ENCODE results near the gene CUL1.
"Not testable (repeated sequence)": the region's sequence is repeated elsewhere in the genome, so short reads cannot be mapped to it uniquely, and the experiment has no call there.

The CUL1 gene

DNA sequence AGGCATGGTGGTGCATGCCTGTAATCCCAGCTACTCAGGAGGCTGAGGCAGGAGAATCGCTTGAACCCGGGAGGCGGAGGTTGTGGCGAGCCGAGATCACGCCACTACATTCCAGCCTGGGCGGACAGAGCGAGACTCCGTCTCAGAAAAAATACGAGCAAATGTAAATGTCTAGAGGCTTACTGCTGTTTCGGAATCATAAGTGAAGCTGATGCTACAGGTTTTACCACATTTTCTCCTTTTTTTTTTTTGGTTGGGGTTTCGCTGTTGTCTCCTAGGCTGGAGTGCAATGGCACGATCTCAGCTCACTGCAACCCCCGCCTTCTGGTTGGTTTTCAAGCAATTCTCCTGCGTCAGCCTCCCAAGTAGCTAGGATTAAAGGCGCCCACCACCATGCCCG is 11.7 kb downstream of the CUL1 start:
- WGBS (ENCODE audit: extremely low coverage, insufficient coverage, insufficient read length), result no CpG with 5 or more reads among the region's 17 CpGs
- H2BK5ac ChIP-seq (ENCODE audit: low read depth, low read length, poor library complexity); H2AFZ ChIP-seq (ENCODE audit: insufficient read depth, low read length, poor library complexity): not testable (repeated sequence)

DNA sequence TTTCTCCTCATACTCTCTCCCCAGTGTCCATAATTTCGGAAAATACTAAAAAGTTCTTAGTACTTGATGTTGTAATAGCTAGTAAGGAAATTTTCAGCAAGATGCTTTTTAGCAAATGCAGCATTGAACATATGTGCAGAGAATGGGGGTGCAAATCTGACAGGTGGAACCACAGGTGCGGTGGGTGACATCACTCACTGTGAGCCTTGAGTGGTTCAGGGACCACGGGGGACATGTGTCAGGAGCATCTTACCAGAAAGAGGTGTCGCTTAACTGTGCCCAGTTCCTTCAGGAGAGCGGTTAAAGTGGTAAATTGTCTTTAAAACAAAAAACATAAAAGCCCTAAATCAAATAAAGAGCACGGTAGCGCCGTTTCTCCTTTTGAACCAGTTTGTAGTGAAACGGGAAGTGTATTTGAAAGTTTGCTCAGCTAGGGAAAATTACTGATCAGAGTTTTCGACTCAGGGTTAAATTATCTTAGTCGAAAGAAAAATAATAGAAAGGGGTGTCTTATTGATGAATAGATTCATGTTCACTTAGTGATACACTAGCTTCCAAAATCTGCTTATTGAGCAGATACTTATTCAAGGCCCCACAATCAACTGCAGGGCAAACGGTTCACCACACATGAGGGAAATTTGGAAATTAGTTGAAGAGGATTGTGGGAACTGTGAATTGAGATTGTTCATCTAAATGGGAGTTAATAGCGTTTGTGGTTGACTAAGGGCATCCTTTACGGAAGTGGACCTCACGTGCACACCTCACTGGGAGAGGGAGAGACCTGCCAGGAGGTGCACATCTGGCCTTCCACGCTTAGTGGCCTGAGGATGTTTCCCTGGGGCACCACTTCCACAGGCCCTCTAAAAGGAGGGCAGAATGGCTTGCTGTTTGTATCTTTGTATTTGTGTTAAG is 12.7 kb downstream of the CUL1 start:
- H3K27ac ChIP-seq (ENCODE audit: low read depth, low read length), result no peak overlapping the region
- H3K79me2 ChIP-seq (ENCODE audit: control insufficient read depth, insufficient read depth, low read length, poor library complexity), result peaks cover 25% of the 10 kb centered on the region
- H4K91ac ChIP-seq (ENCODE audit: low read depth, low read length), result no peak overlapping the region
- H2BK5ac ChIP-seq (ENCODE audit: low read depth, low read length, poor library complexity), result no peak overlapping the region
- H3K4me1 ChIP-seq (ENCODE audit: control insufficient read depth in 1 of 2, insufficient read depth in 2 of 2, low read length in 2 of 2), result peaks cover 13 to 20% of the 10 kb centered on the region in 2 experiments
- peaks cover 5% of the 10 kb centered on the region for H3K79me1 ChIP-seq (ENCODE audit: low read length)
- H3K14ac ChIP-seq (ENCODE audit: low read length), result no peak overlapping the region
- no peaks in the 10 kb centered on the region for H3K27me3 ChIP-seq (ENCODE audit: insufficient read depth, low read length)
- no peaks in the 10 kb centered on the region for H3K9me3 ChIP-seq (ENCODE audit: insufficient read depth, low read depth, low read length)
- no peak overlapping the region for H3K4me2 ChIP-seq (ENCODE audit: low read length)
- no peak overlapping the region for H3K4me3 ChIP-seq (ENCODE audit: low read depth, low read length)
- H3K36me3 ChIP-seq (ENCODE audit: control insufficient read depth in 1 of 2, insufficient read depth in 2 of 2, low read length in 2 of 2), result no peaks in the 10 kb centered on the region
- no peak overlapping the region for H2BK120ac ChIP-seq (ENCODE audit: insufficient read depth, low read length, poor library complexity)
- H2BK12ac ChIP-seq (ENCODE audit: low read length), result no peak overlapping the region
- no peak overlapping the region for H4K12ac ChIP-seq (ENCODE audit: low read depth, low read length)
- H2AFZ ChIP-seq (ENCODE audit: insufficient read depth, low read length, poor library complexity), result no peak overlapping the region
- H3K18ac ChIP-seq (ENCODE audit: low read length), result no peak overlapping the region
- DNase-seq, result no peak
- no peak overlapping the region for H4K8ac ChIP-seq (ENCODE audit: low read depth, low read length)
- H3K4ac ChIP-seq (ENCODE audit: low read depth, low read length), result peak overlapping the region; percentile 99
- no CpG with 5 or more reads among the region's 16 CpGs for WGBS (ENCODE audit: extremely low coverage, insufficient coverage, insufficient read length)
- H3K9ac ChIP-seq (ENCODE audit: low read length), result no peak overlapping the region
- H2AK5ac ChIP-seq (ENCODE audit: low read length), result no peak overlapping the region
- peak overlapping the region; percentile 97 for H3K23ac ChIP-seq (ENCODE audit: low read length)

More for the DNA sequence above, 11.7 kb downstream of the CUL1 start:
- H2BK120ac ChIP-seq (ENCODE audit: insufficient read depth, low read length, poor library complexity); H3K79me1 ChIP-seq (ENCODE audit: low read length); H3K23ac ChIP-seq (ENCODE audit: low read length); H3K18ac ChIP-seq (ENCODE audit: low read length); H3K27ac ChIP-seq (ENCODE audit: low read depth, low read length); H3K36me3 ChIP-seq (ENCODE audit: control insufficient read depth in 1 of 2, insufficient read depth in 2 of 2, low read length in 2 of 2); H4K12ac ChIP-seq (ENCODE audit: low read depth, low read length); H3K14ac ChIP-seq (ENCODE audit: low read length); H3K9me3 ChIP-seq (ENCODE audit: insufficient read depth, low read depth, low read length); H3K9ac ChIP-seq (ENCODE audit: low read length); H2AK5ac ChIP-seq (ENCODE audit: low read length); H3K4me3 ChIP-seq (ENCODE audit: low read depth, low read length); H4K91ac ChIP-seq (ENCODE audit: low read depth, low read length); H4K8ac ChIP-seq (ENCODE audit: low read depth, low read length); H3K27me3 ChIP-seq (ENCODE audit: insufficient read depth, low read length); H3K4me2 ChIP-seq (ENCODE audit: low read length); H2BK12ac ChIP-seq (ENCODE audit: low read length): not testable (repeated sequence)
- Histone ChIP-seq H3K79me2 (ENCODE audit: control insufficient read depth, insufficient read depth, low read length, poor library complexity) (peaks cover 27% of the 10 kb centered on the region), H3K4ac (ENCODE audit: low read depth, low read length) (peak overlapping the region; percentile 95), H3K4me1 (ENCODE audit: control insufficient read depth in 1 of 2, insufficient read depth in 2 of 2, low read length in 2 of 2) (peaks cover 15 to 24% of the 10 kb centered on the region in 2 experiments)
- DNase-seq, result peak; percentile 51 to 87

DNA sequence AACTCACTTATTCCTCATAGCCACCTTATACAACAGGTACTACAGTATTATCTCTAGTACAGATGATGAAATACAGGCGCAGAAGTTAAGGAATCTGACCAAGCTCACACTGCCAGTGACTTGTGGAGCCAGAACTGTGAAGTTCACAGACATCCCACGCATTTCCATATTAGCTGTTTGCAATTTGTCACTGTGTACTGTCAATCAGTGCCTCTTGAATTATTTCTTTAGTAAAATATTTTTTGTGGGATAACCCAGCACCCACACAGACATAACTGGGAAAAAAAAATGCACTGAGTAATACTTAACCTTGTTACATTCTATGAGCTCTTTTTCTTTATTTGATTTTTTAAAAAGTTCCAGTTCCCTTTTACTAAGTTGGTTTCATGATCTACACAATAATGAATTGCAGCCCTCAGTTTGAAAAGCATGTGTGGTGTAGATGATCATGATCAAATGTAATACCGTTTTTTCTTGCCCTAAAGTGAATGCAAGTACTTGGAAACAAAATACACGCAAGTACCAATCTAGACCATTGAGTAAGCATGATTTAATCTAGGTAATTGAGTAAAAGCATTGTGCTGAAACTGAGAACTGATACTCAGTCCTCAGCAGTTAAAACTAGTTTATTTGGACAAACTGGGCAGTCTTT is 14.1 kb downstream of the CUL1 start:
- Histone ChIP-seq H4K12ac (ENCODE audit: low read depth, low read length) (no peak overlapping the region), H3K27me3 (ENCODE audit: insufficient read depth, low read length) (no peaks in the 10 kb centered on the region), H3K27ac (ENCODE audit: low read depth, low read length) (no peak overlapping the region), H4K91ac (ENCODE audit: low read depth, low read length) (no peak overlapping the region), H3K4me2 (ENCODE audit: low read length) (no peak overlapping the region), H3K9me3 (ENCODE audit: insufficient read depth, low read depth, low read length) (no peaks in the 10 kb centered on the region), H3K79me2 (ENCODE audit: control insufficient read depth, insufficient read depth, low read length, poor library complexity) (peaks cover 27% of the 10 kb centered on the region), H3K79me1 (ENCODE audit: low read length) (peaks cover 4% of the 10 kb centered on the region), H2BK120ac (ENCODE audit: insufficient read depth, low read length, poor library complexity) (no peak overlapping the region), H3K4me1 (ENCODE audit: control insufficient read depth in 1 of 2, insufficient read depth in 2 of 2, low read length in 2 of 2) (peaks cover 18 to 24% of the 10 kb centered on the region in 2 experiments), H4K8ac (ENCODE audit: low read depth, low read length) (no peak overlapping the region), H2AFZ (ENCODE audit: insufficient read depth, low read length, poor library complexity) (no peak overlapping the region), H3K23ac (ENCODE audit: low read length) (no peak overlapping the region), H3K4ac (ENCODE audit: low read depth, low read length) (peak overlapping the region; percentile 59), H3K4me3 (ENCODE audit: low read depth, low read length) (no peak overlapping the region), H3K18ac (ENCODE audit: low read length) (no peak overlapping the region), H3K36me3 (ENCODE audit: control insufficient read depth in 1 of 2, insufficient read depth in 2 of 2, low read length in 2 of 2) (no peaks in the 10 kb centered on the region), H2BK5ac (ENCODE audit: low read depth, low read length, poor library complexity) (no peak overlapping the region), H3K14ac (ENCODE audit: low read length) (no peak overlapping the region), H3K9ac (ENCODE audit: low read length) (no peak overlapping the region), H2AK5ac (ENCODE audit: low read length) (no peak overlapping the region), H2BK12ac (ENCODE audit: low read length) (no peak overlapping the region)
- WGBS (ENCODE audit: extremely low coverage, insufficient coverage, insufficient read length), result no CpG with 5 or more reads among the region's 4 CpGs
- DNase-seq, result peak; percentile 46 to 79

DNA sequence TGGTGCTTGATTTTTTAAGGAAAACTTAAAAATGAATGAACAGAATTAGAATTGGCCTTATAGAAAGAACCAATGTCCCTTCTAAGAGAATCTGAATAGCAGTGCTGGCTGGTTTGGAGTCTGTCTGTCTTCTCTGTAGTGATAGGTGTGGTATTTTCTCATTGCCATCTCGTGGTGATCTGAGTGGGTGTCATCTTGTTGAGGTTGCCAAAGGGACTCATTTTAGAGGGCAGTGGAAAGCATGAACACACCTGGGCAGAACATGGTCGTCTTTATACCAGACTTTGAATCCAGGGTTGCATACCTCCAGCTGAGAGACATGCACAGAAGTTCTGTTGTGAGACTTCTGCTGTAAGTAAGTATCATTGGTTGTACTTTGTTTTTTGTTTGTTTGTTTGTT is 15.8 kb downstream of the CUL1 start:
- H3K36me3 ChIP-seq (ENCODE audit: control insufficient read depth in 1 of 2, insufficient read depth in 2 of 2, low read length in 2 of 2), result no peaks in the 10 kb centered on the region
- H2AFZ ChIP-seq (ENCODE audit: insufficient read depth, low read length, poor library complexity), result no peak overlapping the region
- no CpG with 5 or more reads among the region's 2 CpGs for WGBS (ENCODE audit: extremely low coverage, insufficient coverage, insufficient read length)
- H2AK5ac ChIP-seq (ENCODE audit: low read length), result no peak overlapping the region
- peaks cover 27% of the 10 kb centered on the region for H3K79me2 ChIP-seq (ENCODE audit: control insufficient read depth, insufficient read depth, low read length, poor library complexity)
- H3K18ac ChIP-seq (ENCODE audit: low read length), result no peak overlapping the region
- no peak overlapping the region for H4K8ac ChIP-seq (ENCODE audit: low read depth, low read length)
- H2BK120ac ChIP-seq (ENCODE audit: insufficient read depth, low read length, poor library complexity), result no peak overlapping the region
- no peak overlapping the region for H2BK5ac ChIP-seq (ENCODE audit: low read depth, low read length, poor library complexity)
- no peaks in the 10 kb centered on the region for H3K79me1 ChIP-seq (ENCODE audit: low read length)
- H3K4me3 ChIP-seq (ENCODE audit: low read depth, low read length), result no peak overlapping the region
- no peak overlapping the region for H3K23ac ChIP-seq (ENCODE audit: low read length)
- H4K12ac ChIP-seq (ENCODE audit: low read depth, low read length), result no peak overlapping the region
- H3K4me2 ChIP-seq (ENCODE audit: low read length), result no peak overlapping the region
- no peaks in the 10 kb centered on the region for H3K27me3 ChIP-seq (ENCODE audit: insufficient read depth, low read length)
- H3K14ac ChIP-seq (ENCODE audit: low read length), result no peak overlapping the region
- H3K27ac ChIP-seq (ENCODE audit: low read depth, low read length), result no peak overlapping the region
- H2BK12ac ChIP-seq (ENCODE audit: low read length), result no peak overlapping the region
- no peak for DNase-seq
- H3K9me3 ChIP-seq (ENCODE audit: insufficient read depth, low read depth, low read length), result no peaks in the 10 kb centered on the region
- peak overlapping the region; percentile 97 for H3K4ac ChIP-seq (ENCODE audit: low read depth, low read length)
- peaks cover 13 to 16% of the 10 kb centered on the region in 2 experiments for H3K4me1 ChIP-seq (ENCODE audit: control insufficient read depth in 1 of 2, insufficient read depth in 2 of 2, low read length in 2 of 2)
- no peak overlapping the region for H4K91ac ChIP-seq (ENCODE audit: low read depth, low read length)
- no peak overlapping the region for H3K9ac ChIP-seq (ENCODE audit: low read length)

Measured in trophoblast cell (in vitro differentiated cells and primary cell).